PC-9 (cell line): ENCODE data around the gene PRR14. TPM values are rescaled to one million over a fixed set of nuclear protein-coding genes. Genes with fewer than 3 reads are reported as not detected.
A peak's percentile ranks its signal among the peaks of the same experiment; 100 is the strongest.
"Not testable (repeated sequence)": the region's sequence is repeated elsewhere in the genome, so short reads cannot be mapped to it uniquely, and the experiment has no call there.

Source experiments
- BruUV-seq: library from RNA; stranded (reverse); fragments of 400-500 nt; replicated peaks from 2 replicates; lab custom pipeline; 2021; lab: Mats Ljungman, UMichigan
- CTCF ChIA-PET: fragments of 300-600 bp; sonication (Branson Sonifier 250); formaldehyde crosslinking; loops from one replicate; lab custom pipeline; 2022; ENCODE audit warnings: antibody characterized with exemption; lab: Charles Lee
- POLR2A ChIA-PET: fragments of 300-600 bp; sonication (Branson Sonifier 250); formaldehyde crosslinking; loops from one replicate; lab custom pipeline; 2022; ENCODE audit warnings: antibody characterized with exemption; ENCODE audit not compliant: unreplicated experiment; lab: Charles Lee
- DNase-seq, 2 experiments: peaks; one replicate each; pipeline versions ENCODE4 v3.0.0 to v3.0.0-alpha.2; 2015 to 2022; ENCODE audit warnings: mixed read lengths in 1 of 2
- H2AFZ ChIP-seq: fragments of 200-600 bp; sonication (generic); 2 replicates; pipeline ENCODE4 v1.8.1; 2017; ENCODE audit warnings: antibody characterized with exemption
- H3F3A ChIP-seq: fragments of 200-600 bp; sonication (generic); 2 replicates; pipeline ENCODE4 v1.8.1; 2017; ENCODE audit warnings: antibody characterized with exemption, mild to moderate bottlenecking, low read depth; ENCODE audit not compliant: insufficient read depth
- H3K27ac ChIP-seq: fragments of 200-600 bp; sonication (generic); 2 replicates; pipeline ENCODE4 v1.6.1; 2016; ENCODE audit warnings: mixed run types
- H3K27me3 ChIP-seq: fragments of 200-600 bp; sonication (generic); 2 replicates; pipeline ENCODE4 v1.6.1; 2016; ENCODE audit warnings: low read depth, mixed run types; ENCODE audit not compliant: insufficient read depth
- H3K36me3 ChIP-seq: fragments of 200-600 bp; sonication (generic); 2 replicates; pipeline ENCODE4 v1.6.1; 2016; ENCODE audit warnings: low read depth, mixed run types
- H3K4me1 ChIP-seq: fragments of 200-600 bp; sonication (generic); replicated peaks from 2 replicates; pipeline ENCODE4 v1.6.1; 2016; ENCODE audit warnings: mixed run types; ENCODE audit not compliant: insufficient read depth
- H3K4me2 ChIP-seq: fragments of 200-600 bp; sonication (generic); 2 replicates; pipeline ENCODE4 v1.6.1; 2017; ENCODE audit warnings: mixed run types
- H3K4me3 ChIP-seq: fragments of 200-600 bp; sonication (generic); 2 replicates; pipeline ENCODE4 v1.6.1; 2016; ENCODE audit warnings: mixed run types
- H3K79me2 ChIP-seq: fragments of 200-600 bp; sonication (generic); 2 replicates; pipeline ENCODE4 v1.6.1; 2017; ENCODE audit warnings: low read depth, mixed run types
- H3K9me2 ChIP-seq: fragments of 200-600 bp; sonication (generic); 2 replicates; pipeline ENCODE4 v1.8.1; 2017; ENCODE audit warnings: mild to moderate bottlenecking; ENCODE audit not compliant: insufficient read depth
- H3K9me3 ChIP-seq: fragments of 200-600 bp; sonication (generic); 2 replicates; pipeline ENCODE4 v1.8.1; 2016; ENCODE audit warnings: low read depth; ENCODE audit not compliant: insufficient read depth
- H4K20me1 ChIP-seq: fragments of 200-600 bp; sonication (generic); 2 replicates; pipeline ENCODE4 v1.8.1; 2017; ENCODE audit not compliant: insufficient read depth
- CTCF ChIP-seq: fragments of 200-600 bp; sonication (generic); conservative IDR thresholded peaks from 2 replicates; pipeline ENCODE4 v1.6.1; 2017; ENCODE audit warnings: mixed run types, antibody characterized with exemption, mild to moderate bottlenecking, moderate library complexity
- EZH2 ChIP-seq: fragments of 200-600 bp; sonication (generic); IDR thresholded peaks from 2 replicates; pipeline ENCODE4 v1.8.0; 2017; ENCODE audit warnings: antibody characterized with exemption, low read depth
- intact Hi-C: fragments of 100-400 bp; cut with micrococcal nuclease; formaldehyde crosslinking; loops from one replicate; pipeline ENCODE4 v1.10.0; 2022; ENCODE audit not compliant: unreplicated experiment
- total RNA-seq: library from RNA; stranded (reverse); gene quantifications from 2 replicates; pipeline ENCODE4 v1.2.3, GENCODE V29; 2021

PRR14 gene
- total RNA-seq, 1 experiment from 2014 or later: 67.3 TPM

- Histone ChIP-seq H3K4me3 (peak overlapping the region; percentile 33; the same call in 1 of the 2 replicates), H3K4me1 (peaks cover 10% of the 10 kb centered on the region; the same call in 1 of the 2 replicates), H3K79me2 (peaks cover 8% of the 10 kb centered on the region; the same call in 1 of the 2 replicates), H3K27me3 (no peaks in the 10 kb centered on the region), H3K4me2 (peak overlapping the region; percentile 67), H2AFZ (peak overlapping the region; percentile 69), H3K9me2 (no peaks in the 10 kb centered on the region), H4K20me1 (no peaks in the 10 kb centered on the region), H3K27ac (no peak overlapping the region), H3F3A (peaks cover 15% of the 10 kb centered on the region), H3K36me3 (no peaks in the 10 kb centered on the region), H3K9me3 (no peaks in the 10 kb centered on the region)
- CTCF ChIA-PET: interaction anchor here (0.6 to 1.1 kb wide), 4 partner anchors 18 to 272 kb away, joined by 3 to 14 read pairs (median 4); partner anchors contain the start of genes DCTPP1 and ZNF689
- BruUV-seq: no TSS peak
- POLR2A ChIA-PET: interaction anchor here (0.6 kb wide), 2 partner anchors 31 to 234 kb away, joined by 4 to 6 read pairs; partner anchors contain the start of gene ZNF48
- TF ChIP-seq EZH2: no peak
- peak; percentile 96 for TF ChIP-seq CTCF
- peak; percentile 60 to 89 for DNase-seq
- intact Hi-C loops: loop anchor here (1.0 kb wide), 2 partner anchors 180 to 199 kb away; partner anchors contain the start of gene DCTPP1
These were observed 21.9 kb upstream of the PRR14 start for GRCh38 chr16:30628628-30629540.

GRCh38 chr16:30632454-30632853, 18.3 kb upstream of the PRR14 start:
- BruUV-seq, H3K27me3 ChIP-seq, H3K36me3 ChIP-seq, H3K27ac ChIP-seq, H3K4me3 ChIP-seq, H3K9me3 ChIP-seq, H3K4me2 ChIP-seq, CTCF ChIA-PET, DNase-seq, H3K9me2 ChIP-seq, H4K20me1 ChIP-seq, intact Hi-C loops, H2AFZ ChIP-seq: not testable (repeated sequence)
- H3F3A ChIP-seq: peaks cover 20% of the 10 kb centered on the region
- peaks cover 16% of the 10 kb centered on the region; the same call in 1 of the 2 replicates for H3K4me1 ChIP-seq
- H3K79me2 ChIP-seq: peaks cover 25% of the 10 kb centered on the region
- POLR2A ChIA-PET: interaction anchor here (0.7 to 1.3 kb wide), 2 partner anchors 203 to 542 kb away, joined by 5 to 6 read pairs; partner anchors contain the start of gene DCTPP1

- TF ChIP-seq CTCF: 0 out of 2 replicates have a peak, but pooled peaks have one; percentile 21
- TF ChIP-seq EZH2: no peak
- intact Hi-C loops: no loop called here
- Histone ChIP-seq H3K79me2 (peaks cover 25% of the 10 kb centered on the region), H3F3A (peaks cover 26% of the 10 kb centered on the region), H3K9me3 (no peaks in the 10 kb centered on the region), H3K4me1 (peaks cover 15% of the 10 kb centered on the region; the same call in 1 of the 2 replicates), H3K36me3 (no peaks in the 10 kb centered on the region), H3K27ac (peak overlapping the region; percentile 75), H3K4me3 (peak overlapping the region; percentile 86), H3K27me3 (no peaks in the 10 kb centered on the region), H3K4me2 (peak overlapping the region; percentile 82), H4K20me1 (no peaks in the 10 kb centered on the region), H3K9me2 (no peaks in the 10 kb centered on the region), H2AFZ (peak overlapping the region; percentile 85)
- BruUV-seq: no TSS peak
- ChIA-PET CTCF (interaction anchor here (0.6 to 1.0 kb wide), 4 partner anchors 17 to 216 kb away, joined by 3 to 8 read pairs (median 4); partner anchors contain the start of genes DCTPP1 and PRR14), POLR2A (interaction anchor here (0.5 to 1.0 kb wide), 8 partner anchors 25 to 586 kb away, joined by 3 to 31 read pairs (median 4); partner anchors contain the start of genes DCTPP1 and ZNF764)
- no peak for DNase-seq
These were observed 17.2 kb upstream of the PRR14 start for GRCh38 chr16:30633526-30633925.
